ENCODE measurements around the gene ZDHHC3.

GRCh38 chr3:45020534-45020933 is 44.6 kb upstream of the ZDHHC3 start:
- TF ChIP-seq, protein P1, sequence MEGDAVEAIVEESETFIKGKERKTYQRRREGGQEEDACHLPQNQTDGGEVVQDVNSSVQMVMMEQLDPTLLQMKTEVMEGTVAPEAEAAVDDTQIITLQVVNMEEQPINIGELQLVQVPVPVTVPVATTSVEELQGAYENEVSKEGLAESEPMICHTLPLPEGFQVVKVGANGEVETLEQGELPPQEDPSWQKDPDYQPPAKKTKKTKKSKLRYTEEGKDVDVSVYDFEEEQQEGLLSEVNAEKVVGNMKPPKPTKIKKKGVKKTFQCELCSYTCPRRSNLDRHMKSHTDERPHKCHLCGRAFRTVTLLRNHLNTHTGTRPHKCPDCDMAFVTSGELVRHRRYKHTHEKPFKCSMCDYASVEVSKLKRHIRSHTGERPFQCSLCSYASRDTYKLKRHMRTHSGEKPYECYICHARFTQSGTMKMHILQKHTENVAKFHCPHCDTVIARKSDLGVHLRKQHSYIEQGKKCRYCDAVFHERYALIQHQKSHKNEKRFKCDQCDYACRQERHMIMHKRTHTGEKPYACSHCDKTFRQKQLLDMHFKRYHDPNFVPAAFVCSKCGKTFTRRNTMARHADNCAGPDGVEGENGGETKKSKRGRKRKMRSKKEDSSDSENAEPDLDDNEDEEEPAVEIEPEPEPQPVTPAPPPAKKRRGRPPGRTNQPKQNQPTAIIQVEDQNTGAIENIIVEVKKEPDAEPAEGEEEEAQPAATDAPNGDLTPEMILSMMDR (IDR thresholded peaks at IDR 0.05; ENCODE audit: low read depth, low read length, poor library complexity, severe bottlenecking) = no peak
- no peak for TF ChIP-seq EZH2phosphoT487 (IDR thresholded peaks at IDR 0.05; ENCODE audit: borderline replicate concordance, low read length)

Data from DOHH2 (cell line).